Adrenal gland (tissue), 5 donors: Measurements from ENCODE around the gene KATNAL2.

Experiments used
- CTCF ChIP-seq, 6 experiments: fragments of 450-650 bp in 4 of 6; fragments of 200-600 bp in 2 of 6; sonication (generic) in 1 of 6; IDR thresholded peaks; 1 replicate in 5 of 6; 2 replicates in 1 of 6; pipeline versions ENCODE4 v1.5.1 to v1.8.0; 2016 to 2021; ENCODE audit warnings: antibody characterized with exemption in 6 of 6, mild to moderate bottlenecking in 2 of 6, moderate library complexity in 1 of 6
- POLR2A ChIP-seq, 2 donors: fragments of 450-650 bp; IDR thresholded peaks; one replicate each; pipeline ENCODE4 v1.6.1; 2017; ENCODE audit warnings: antibody characterized with exemption in 2 of 2, mild to moderate bottlenecking in 2 of 2, moderate library complexity in 1 of 2
- donor health status: DM: no; HTN: no; CAD: no.

GRCh38 chr18:47118981-47119380 is 201.6 kb downstream of the KATNAL2 start:
- no peak for TF ChIP-seq CTCF (IDR thresholded peaks at IDR 0.05)
- TF ChIP-seq POLR2A (IDR thresholded peaks at IDR 0.05), result no peak
